GM21825 (cell line): Measurements from ENCODE around the gene ABCB9.
"Not testable (repeated sequence)": the region's sequence is repeated elsewhere in the genome, so short reads cannot be mapped to it uniquely, and the experiment has no call there.

Source experiments
- ATAC-seq: cut with Tn5 transposase; IDR thresholded peaks from one replicate; pipeline ENCODE4 v1.9.1; 2021; ENCODE audit warnings: mild to moderate bottlenecking, moderate library complexity; ENCODE audit not compliant: unreplicated experiment

Gene ABCB9

GRCh38 chr12:122903693-122904034 is 62.6 kb downstream of the ABCB9 start:
- no peak for ATAC-seq

- no peak for ATAC-seq
These were observed 63.2 kb downstream of the ABCB9 start for GRCh38 chr12:122902854-122903692.

GRCh38 chr12:122899887-122900286 is 66.4 kb downstream of the ABCB9 start:
- no peak for ATAC-seq

- no peak for ATAC-seq
These were observed 69.6 kb downstream of the ABCB9 start for GRCh38 chr12:122896662-122897061.

- ATAC-seq = peak; percentile 53
These were observed 70.3 kb downstream of the ABCB9 start, which contains the start of gene VPS37B for GRCh38 chr12:122895704-122896636. Gene VPS37B, minus strand, starts transcription at chr12:122896124. Its CDS starts 62 bp downstream, at chr12:122896062.

- ATAC-seq = no peak
These were observed 71.0 kb downstream of the ABCB9 start for GRCh38 chr12:122895320-122895703.

GRCh38 chr12:122894193-122895121 is 71.8 kb downstream of the ABCB9 start:
- ATAC-seq = no peak

- no peak for ATAC-seq
These were observed 72.8 kb downstream of the ABCB9 start for GRCh38 chr12:122893208-122894153.

- not testable (repeated sequence) for ATAC-seq
These were observed 73.5 kb downstream of the ABCB9 start for GRCh38 chr12:122892724-122893123.

- ATAC-seq = no peak
These were observed 74.4 kb downstream of the ABCB9 start for GRCh38 chr12:122891661-122892525.

GRCh38 chr12:122889761-122890520 is 76.3 kb downstream of the ABCB9 start:
- ATAC-seq = no peak

GRCh38 chr12:122888232-122888752 is 78.0 kb downstream of the ABCB9 start:
- peak; percentile 43 for ATAC-seq

- peak; percentile 17 for ATAC-seq
These were observed 78.4 kb downstream of the ABCB9 start for GRCh38 chr12:122887819-122888212.

GRCh38 chr12:122886851-122887818 is 79.1 kb downstream of the ABCB9 start:
- ATAC-seq = peak; percentile 80

- no peak for ATAC-seq
These were observed 80.1 kb downstream of the ABCB9 start for GRCh38 chr12:122886161-122886560.

GRCh38 chr12:122884860-122885259 is 81.4 kb downstream of the ABCB9 start:
- ATAC-seq = no peak
